ENCODE measurements around the gene ABCC8. TPM values are rescaled to one million over a fixed set of nuclear protein-coding genes. Genes with fewer than 3 reads are reported as not detected.

The ABCC8 gene
- total and polyA plus RNA-seq, 2 donors (not counting 3 experiments of a cell fraction or from before 2014, with no cell fraction given), result not detected

DNA sequence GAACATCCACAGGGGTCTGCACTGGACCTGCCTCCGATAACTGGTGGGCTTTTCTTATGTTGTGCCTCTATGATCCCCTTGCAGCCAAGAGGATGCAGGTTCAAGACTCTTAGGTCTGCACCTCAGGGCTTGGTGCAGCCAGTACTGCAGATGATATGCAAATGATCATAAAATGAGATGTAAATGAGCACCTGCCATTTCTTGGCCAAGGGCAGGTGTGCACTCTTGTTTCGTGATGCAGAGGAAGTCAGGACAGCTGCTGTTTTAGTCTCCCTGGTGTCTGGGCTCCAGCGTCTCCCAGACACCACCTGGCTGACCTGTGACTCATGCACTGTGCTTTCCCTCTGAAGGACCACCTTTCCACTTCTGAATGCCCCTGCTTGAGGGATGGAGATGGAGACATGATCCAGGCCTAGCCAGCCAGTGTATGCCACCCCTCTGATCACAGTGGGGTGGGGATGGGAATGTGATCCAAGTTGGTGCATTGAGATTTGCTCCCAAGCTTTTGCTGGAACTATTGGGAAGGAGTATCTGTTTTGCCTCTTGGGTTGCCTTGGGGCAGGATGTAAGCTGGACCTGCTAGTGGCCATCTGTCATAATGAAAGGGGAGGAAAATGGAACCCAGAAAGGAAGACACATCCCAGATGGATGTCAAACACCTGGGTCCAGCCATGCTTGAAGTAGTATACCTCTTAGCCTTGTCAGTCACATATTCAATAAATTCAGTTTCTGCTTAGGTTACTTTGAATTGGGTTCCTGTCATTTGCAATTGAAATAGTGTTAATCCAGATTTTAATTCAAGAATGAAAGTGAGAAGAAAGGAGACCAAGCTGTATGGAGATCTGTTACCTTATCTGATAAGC is 84.9 kb downstream of the ABCC8 start:
- Histone ChIP-seq H3K9me3 (replicated peaks; ENCODE audit: control insufficient read depth, insufficient read depth, low read length) (no peaks in the 10 kb centered on the region), H3K27ac (ENCODE audit: insufficient read depth, low read depth, low read length) (no peak overlapping the region), H3K36me3 (ENCODE audit: control insufficient read depth in 2 of 2, extremely low read depth in 1 of 2, insufficient read depth in 2 of 2, low read length in 2 of 2) (no peaks in the 10 kb centered on the region), H3K4me3 (replicated peaks in 1 of 3; ENCODE audit: insufficient read depth in 1 of 3, low read depth in 1 of 3, low read length in 3 of 3) (no peak overlapping the region), H3K9ac (replicated peaks; ENCODE audit: extremely low read depth, insufficient read depth, low read length) (no peak overlapping the region), H3K4me2 (ENCODE audit: insufficient read depth, low read length) (no peak overlapping the region), H3K9me1 (replicated peaks; ENCODE audit: control insufficient read depth, extremely low read depth, insufficient read depth, low read length) (no peaks in the 10 kb centered on the region), H3K4me1 (ENCODE audit: control insufficient read depth, extremely low read depth, insufficient read depth, low read length) (no peaks in the 10 kb centered on the region), H3K27me3 (ENCODE audit: control insufficient read depth in 2 of 2, insufficient read depth in 2 of 2, low read length in 2 of 2) (peaks cover 8 to 14% of the 10 kb centered on the region in 2 experiments), H4K20me1 (replicated peaks; ENCODE audit: control insufficient read depth, extremely low read depth, insufficient read depth, low read length) (no peaks in the 10 kb centered on the region), H3K79me2 (ENCODE audit: control insufficient read depth, insufficient read depth, low read length) (no peaks in the 10 kb centered on the region), H2AFZ (ENCODE audit: low read depth, low read length) (no peak overlapping the region)
- dilution Hi-C loops (cut with MboI; ENCODE audit: extremely low pct_ligation_motif_present, low sequenced_read_pairs) (no loop called here), intact Hi-C loops (cut with micrococcal nuclease) (no loop called here)
- TF ChIP-seq EZH2 (IDR thresholded peaks at IDR 0.05; ENCODE audit: borderline replicate concordance, low read depth, low read length, severe bottlenecking) (no peak), POLR2A (IDR thresholded peaks at IDR 0.05; ENCODE audit: low read depth, low read length) (no peak), POLR2AphosphoS5 (IDR thresholded peaks at IDR 0.05; ENCODE audit: insufficient read depth, low read depth, low read length) (no peak), GATA2 (IDR thresholded peaks at IDR 0.05; ENCODE audit: insufficient read depth, insufficient read length, low read depth, low read length) (no peak), MYC (IDR thresholded peaks at IDR 0.05; ENCODE audit: low read depth, low read length) (no peak), FOS (IDR thresholded peaks at IDR 0.05; ENCODE audit: borderline replicate concordance, insufficient read depth, low read length) (no peak), JUN (IDR thresholded peaks at IDR 0.05; ENCODE audit: borderline replicate concordance, insufficient read depth, insufficient read length, low read depth) (no peak)
- TF ChIP-seq, protein P1, sequence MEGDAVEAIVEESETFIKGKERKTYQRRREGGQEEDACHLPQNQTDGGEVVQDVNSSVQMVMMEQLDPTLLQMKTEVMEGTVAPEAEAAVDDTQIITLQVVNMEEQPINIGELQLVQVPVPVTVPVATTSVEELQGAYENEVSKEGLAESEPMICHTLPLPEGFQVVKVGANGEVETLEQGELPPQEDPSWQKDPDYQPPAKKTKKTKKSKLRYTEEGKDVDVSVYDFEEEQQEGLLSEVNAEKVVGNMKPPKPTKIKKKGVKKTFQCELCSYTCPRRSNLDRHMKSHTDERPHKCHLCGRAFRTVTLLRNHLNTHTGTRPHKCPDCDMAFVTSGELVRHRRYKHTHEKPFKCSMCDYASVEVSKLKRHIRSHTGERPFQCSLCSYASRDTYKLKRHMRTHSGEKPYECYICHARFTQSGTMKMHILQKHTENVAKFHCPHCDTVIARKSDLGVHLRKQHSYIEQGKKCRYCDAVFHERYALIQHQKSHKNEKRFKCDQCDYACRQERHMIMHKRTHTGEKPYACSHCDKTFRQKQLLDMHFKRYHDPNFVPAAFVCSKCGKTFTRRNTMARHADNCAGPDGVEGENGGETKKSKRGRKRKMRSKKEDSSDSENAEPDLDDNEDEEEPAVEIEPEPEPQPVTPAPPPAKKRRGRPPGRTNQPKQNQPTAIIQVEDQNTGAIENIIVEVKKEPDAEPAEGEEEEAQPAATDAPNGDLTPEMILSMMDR (IDR thresholded peaks at IDR 0.05; ENCODE audit: extremely low read depth in 1 of 2, insufficient read depth in 1 of 2, low read depth in 1 of 2, low read length in 2 of 2), result no peak
- TF ChIP-seq, protein P2, sequence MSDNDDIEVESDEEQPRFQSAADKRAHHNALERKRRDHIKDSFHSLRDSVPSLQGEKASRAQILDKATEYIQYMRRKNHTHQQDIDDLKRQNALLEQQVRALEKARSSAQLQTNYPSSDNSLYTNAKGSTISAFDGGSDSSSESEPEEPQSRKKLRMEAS (IDR thresholded peaks at IDR 0.05; ENCODE audit: insufficient read depth, insufficient read length), result no peak
- BruUV-seq (replicated peaks), result no TSS peak
- ChIA-PET CTCF (interaction anchor here (1.2 to 1.3 kb wide), 2 partner anchors 112 to 136 kb away, joined by 3 to 6 read pairs; no protein-coding TSS in a partner anchor), POLR2A (no interaction called here)
- no peak for FAIRE-seq
- no peak for DNase-seq (ENCODE audit: low read depth, low spot score)

Measured in endothelial cell of umbilical vein (primary cell).